HPDE6-E6E7 (cell line): ENCODE measurements around the gene GSTM1.

Source experiments
- DNase-seq: peaks from one replicate; pipeline ENCODE4 v3.0.0; 2011; ENCODE audit warnings: missing footprints; ENCODE audit errors: extremely low spot score

The GSTM1 gene

DNA sequence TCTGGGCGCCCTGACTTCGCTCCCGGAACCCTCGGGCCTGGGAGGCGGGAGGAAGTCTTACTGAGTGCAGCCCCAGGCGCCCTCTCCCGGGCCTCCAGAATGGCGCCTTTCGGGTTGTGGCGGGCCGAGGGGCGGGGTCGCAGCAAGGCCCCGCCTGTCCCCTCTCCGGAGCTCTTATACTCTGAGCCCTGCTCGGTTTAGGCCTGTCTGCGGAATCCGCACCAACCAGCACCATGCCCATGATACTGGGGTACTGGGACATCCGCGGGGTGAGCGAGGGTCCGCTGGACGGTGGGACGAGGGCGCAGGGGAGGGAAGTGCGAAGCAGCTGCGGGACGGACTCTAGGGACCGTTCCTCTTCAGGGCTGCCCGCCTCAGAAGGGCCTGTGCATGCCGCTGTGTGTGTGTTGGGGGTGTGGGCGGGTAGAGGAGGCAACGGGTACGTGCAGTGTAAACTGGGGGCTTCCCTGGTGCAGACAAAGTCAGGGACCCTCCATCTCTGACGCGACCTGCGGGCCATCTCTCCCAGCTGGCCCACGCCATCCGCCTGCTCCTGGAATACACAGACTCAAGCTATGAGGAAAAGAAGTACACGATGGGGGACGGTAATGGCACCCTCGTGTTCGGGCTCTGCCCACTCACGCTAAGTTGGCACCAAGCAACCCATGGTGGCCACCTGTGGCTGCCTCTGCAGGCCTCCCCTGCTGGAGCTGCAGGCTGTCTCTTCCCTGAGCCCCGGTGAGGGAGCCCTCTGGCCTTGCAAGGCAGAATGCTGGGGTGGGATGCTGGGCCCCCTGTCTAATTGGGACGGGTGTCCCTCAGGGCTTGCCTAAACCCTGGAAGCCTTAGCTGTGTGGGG is at the start of gene GSTM1:
Gene GSTM1 (plus strand): TSS at position 177 of the 859 bp plus-strand sequence. CDS start 57 bp downstream, at position 234.
- no peak for DNase-seq

DNA sequence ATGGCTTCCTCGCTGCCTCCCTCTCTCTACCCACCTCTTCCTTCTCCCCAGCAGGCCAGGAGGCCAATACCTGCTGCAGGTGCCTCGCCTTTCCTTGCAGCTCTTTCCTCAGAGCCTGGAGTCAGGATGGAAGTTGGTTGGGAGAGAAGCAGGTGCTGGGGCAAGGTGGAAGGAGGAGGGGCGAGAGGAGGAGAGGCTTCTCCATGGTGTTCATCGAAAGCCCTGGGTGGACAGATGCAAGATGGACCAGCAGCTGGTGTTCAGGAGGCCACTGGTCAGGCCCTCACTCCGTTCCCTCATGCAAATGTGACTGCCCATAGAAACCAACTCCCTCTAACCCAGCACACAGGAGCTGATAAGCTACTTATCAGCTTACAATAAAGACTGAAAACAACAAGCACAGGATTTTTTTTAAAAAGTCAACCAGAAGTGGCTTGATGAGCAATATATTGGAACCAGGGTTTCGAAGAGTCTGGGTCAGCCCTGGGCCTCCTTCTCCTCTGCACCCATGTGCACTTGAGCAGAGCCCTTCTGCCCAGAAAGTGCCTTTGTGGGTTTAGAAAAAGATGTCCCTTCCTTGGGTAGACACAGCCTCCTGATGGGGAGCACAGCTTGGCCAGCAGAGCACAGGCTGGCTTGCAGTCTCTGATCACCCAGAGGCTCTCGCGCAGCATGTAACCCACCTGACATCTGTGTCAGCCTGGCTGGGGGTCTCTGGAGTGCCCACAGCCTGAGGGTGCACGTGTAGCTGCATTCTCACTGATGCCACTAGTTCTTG is 48.4 kb upstream of the GSTM1 start:
- DNase-seq = no peak

DNA sequence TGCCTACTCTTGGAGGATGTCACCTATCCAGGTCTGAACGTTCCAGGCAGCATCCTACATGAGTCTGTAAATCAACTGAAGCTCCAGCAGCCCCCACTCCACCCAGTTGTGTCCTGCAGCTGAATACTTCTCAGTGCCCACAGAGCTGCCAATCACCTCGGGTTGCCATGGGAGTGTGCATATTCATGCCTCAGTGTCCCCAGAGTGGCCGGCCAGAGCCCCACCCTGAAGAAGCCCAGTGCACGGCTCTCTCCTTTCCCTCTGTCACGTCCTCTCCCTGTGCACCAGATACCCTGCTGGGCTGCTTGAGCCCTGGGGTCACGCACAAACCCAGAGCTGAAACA is 47.8 kb upstream of the GSTM1 start:
- no peak for DNase-seq

DNA sequence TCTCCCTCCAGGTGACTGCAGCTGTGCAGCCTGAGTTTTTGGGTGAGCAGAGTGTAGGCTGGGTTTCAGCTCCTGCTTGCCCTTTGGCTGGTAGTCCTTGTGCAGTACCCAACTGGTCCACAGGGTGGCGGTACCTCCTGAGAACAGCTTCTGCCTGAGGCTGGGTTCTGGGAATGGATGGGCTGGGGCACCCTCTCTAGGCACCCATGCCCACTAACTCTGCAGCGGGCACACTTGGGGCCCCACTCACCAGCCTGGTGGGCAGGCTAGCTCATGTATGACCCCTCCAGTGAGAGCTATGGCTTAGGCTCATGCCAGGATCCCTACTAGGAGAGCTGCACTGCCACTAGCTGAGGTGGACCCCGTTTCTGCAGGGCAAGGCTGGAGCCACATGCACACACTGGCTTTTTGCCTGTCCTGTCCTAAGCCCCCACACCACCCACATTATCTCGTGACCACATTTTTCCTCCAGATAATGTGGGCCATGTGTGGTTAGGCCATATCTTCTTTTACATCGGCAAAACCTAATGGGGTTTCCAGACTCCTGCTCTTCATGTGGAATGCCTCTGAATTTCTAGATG is 47.2 kb upstream of the GSTM1 start:
- DNase-seq = peak; percentile 55

DNA sequence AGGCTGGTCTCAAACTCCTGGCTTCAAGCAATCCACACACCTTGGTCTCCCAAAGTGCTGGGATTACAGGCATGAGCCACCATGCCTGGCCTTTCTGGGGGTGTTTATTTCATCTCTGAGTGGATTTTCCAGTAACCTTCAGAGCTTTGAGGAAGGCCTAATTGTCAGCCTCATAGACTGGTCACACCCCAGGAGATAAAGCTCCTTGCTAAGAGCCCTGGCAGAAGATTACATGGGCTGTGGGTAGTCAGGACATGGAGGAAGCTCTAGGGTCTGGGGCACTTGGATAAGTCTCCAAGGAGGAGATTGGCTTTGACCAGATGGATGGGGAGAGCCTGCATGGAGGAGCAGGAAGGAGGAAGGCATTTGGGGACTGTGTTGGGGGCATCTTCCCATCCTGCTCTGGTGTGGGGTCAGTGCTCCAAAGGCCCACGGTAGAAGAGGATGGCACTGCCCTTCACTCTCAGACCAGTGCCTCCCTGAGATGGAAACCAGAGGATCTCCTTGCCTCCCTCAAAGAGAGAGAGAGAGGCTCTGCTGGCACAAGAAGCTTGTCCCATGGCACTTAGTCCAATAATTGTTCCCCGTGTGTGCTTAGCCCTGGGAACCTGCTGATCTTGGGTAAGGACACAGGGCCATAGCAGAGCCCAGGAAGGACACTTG is 46.4 kb upstream of the GSTM1 start:
- DNase-seq = no peak

DNA sequence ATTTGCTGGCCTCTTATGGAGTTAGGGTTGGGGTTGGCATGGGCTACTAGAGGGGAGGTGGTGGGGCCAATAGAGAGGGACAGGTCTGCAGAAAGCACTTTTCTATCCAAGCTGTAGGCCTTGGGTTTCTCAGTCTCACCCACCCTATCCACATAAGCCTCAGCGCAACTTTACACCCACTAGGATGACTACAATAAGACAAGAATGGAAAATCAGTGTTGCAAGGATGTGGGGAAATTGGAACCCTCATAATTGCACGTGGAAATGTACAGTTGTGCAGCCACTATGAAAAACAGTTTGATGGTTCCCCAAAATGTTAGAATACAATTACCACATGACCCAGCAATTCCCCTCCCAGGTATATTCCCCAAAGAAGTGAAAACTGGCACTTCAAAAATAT is 45.8 kb upstream of the GSTM1 start:
- no peak for DNase-seq

DNA sequence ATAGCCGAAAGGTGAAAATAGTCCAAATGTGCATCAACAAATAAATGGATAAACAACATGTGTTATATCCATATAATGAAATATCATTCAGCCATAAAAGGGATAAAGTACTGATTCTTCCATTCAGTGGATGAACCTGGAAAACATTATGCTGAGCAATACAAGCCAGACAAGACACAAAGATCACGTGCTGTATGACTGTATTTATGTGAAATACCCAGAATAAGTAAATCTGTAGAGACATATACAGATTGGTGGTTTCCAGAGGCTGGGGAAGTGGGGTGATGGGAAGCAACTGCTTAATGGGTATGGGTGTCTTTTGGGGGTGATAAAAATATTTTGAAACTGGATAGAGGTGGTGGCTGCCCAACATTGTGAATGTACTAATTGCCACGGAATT is 45.0 kb upstream of the GSTM1 start:
- no peak for DNase-seq

DNA sequence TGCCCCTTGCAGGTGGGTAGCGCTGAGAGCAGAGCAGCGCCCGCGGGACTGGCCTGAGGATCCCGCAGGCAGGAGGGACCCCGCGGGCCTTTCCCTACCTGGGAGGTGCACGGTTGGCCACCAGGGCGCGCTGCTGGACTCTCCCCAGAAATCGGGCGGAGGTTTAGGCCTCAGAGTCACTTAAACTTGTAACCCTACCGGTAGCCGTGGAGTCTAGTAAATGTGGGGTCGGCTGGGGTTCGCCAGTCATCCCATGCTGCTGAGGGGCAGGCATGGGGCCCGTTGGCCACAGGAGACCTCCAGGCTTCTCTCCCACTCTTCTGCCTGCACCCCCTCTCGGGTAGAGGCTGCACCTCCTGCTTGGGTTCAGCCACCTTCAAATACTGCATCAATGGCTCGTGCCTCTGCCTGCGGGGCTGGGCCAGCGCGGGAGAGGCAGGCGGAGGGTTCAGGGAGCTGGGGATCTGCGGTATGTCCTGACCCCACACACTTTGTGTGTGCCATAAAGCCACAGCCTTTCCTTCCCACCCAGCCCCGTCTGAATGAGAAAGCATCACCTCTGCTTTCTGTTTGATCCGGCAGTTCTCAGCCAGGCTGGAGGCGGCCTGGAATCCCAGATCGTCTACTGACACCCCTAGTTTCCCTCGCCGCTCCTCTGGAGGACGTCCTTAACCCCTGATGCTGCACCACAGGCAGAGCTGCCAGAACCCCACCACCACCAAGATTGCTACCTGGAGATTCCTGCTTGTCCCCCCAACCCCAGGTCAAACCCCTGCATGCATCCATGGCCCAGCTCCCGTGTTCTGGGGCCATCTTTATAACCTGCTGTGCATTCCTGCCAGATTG is 44.0 kb upstream of the GSTM1 start:
- DNase-seq = peak; percentile 71

DNA sequence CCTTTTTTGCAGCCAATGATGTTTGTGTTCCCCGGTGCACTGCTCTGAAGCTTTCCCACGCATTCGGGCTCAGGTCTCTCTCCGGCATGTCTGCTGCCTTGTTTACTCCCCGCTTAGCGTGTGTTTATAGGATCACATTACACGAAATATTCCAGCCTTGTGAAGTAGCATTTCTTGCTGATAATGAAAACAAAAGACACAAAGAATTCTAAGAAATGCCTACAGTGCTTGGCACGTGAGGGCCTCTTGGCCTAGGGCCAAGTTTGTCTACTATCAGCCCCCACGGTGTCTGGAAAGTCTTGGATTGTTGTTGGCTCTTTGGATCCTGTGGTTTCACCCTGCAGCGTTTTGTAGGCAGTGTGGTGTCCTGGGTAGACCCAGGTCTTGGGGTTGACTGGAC is 42.9 kb upstream of the GSTM1 start:
- DNase-seq = no peak

DNA sequence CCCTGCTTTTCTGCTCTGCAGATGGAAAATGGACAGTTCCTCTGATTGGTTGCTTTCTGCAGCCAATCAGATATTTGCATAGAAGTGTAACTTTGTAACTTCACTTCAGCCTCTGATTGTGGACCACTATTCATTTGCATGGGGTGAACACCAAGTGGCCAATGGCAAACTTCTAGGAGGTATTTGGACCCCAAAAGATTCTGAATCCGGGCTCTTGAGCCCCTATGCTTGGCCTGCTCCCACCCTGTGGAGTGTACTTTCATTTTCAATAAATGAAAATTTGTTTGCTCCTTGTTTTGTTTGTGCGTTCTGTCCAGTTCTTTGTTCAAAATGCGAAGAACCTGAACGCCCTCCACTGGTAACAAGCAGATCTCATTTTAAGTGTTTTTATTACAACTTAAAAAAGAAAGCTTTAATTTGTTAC is 38.1 kb upstream of the GSTM1 start:
- no peak for DNase-seq

DNA sequence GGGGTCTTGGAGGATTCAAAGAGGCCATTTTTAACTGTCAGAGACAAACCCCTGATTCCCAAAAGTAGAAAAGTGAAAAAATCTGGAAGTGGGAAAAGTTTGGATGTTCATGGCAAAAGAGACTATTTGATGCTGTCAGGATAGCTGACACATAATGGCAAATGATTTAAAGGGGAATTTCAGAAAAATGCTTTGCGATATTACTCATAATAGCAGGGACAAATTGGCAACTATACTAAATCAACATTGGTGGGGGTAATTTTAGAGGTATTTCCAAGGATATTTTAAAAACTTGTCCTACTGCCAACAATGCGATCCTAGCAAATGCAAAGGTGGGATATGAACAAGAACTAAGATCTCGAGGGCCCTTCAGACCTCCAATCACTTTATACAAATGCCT is 37.0 kb upstream of the GSTM1 start:
- no peak for DNase-seq

DNA sequence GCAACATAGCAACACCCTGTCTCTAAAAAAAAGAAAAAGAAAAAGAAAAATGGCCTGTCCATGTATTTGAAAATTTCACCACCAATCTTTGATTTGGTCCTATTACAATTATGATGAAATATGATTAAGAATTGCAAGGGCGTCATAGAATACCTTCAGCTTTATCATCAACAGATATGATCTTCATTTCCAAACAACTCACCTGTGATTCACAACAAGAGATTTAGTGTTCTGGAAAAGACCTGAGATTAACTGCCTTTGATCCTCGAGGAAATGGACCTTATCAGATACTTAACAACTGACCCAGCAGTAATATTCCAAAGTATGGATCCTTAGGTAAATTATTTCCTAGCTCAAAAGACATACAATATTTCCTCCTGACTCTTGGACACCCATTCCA is 35.2 kb upstream of the GSTM1 start:
- no peak for DNase-seq

DNA sequence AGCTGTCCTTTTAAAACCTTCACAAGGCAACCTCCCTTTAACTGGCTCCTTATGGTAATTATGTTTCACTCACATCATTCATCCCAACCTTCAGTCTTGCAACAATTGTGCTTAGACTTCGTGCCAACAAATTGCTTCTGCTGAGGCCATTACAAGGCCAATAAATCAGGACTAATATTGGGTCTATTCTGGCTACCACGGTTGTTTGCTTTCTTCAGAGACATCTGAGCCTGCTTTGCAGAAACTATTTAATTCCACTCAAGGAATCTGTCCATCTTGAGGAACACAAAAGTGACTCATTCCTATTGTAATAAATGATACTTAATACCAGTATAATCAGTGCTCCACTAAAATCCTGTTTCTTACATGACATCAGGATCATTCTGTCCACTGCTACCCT is 34.3 kb upstream of the GSTM1 start:
- no peak for DNase-seq

DNA sequence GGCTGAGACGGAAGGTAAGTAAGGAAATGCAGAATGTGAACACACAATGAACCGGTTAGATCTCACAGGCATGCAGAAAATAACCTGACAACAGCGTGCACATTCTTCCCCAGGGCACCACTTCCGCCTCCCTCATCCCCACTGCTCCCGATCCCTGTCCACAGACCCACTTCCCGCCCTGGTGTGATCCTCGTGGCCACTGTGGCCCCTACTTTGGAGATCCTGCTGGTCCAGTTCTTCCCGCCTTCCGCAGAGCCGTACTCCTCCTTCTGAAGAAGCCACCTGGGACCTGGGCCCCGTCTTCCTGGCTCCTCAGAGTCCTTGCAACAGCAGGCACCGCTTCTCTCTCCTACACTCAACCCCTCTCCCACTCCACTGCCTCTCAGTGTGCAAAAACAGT is 33.1 kb upstream of the GSTM1 start:
- DNase-seq = no peak

DNA sequence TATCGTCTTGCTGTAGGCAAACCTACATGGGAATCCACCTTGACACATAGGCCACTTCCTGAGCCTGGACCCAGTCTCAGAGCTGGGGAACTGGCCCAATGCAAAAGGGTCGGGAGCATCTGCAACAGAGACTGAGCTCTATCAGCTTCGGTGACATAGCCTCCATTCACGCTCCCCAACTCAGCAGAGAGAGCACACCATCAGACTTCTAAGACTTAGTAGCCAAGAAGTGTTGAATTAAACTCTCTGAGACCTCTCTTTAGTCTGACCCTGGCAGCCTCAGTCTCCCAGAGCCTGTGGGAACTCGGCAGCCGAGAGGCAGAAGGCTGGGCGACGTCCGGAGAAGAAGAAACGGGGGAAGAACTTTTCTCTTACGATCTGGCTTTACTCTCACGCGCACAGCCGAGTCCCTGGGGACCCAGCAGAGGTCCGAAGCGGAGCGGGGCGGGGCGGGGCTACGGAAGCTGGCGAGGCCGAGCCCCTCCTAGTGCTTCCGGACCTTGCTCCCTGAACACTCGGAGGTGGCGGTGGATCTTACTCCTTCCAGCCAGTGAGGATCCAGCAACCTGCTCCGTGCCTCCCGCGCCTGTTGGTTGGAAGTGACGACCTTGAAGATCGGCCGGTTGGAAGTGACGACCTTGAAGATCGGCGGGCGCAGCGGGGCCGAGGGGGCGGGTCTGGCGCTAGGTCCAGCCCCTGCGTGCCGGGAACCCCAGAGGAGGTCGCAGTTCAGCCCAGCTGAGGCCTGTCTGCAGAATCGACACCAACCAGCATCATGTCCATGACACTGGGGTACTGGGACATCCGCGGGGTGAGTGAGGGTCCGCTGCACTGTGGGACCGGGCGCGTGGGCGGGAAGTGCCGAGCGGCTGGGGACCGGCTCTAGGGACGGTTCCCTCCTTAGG is 31.8 kb upstream of the GSTM1 start, which contains the start of gene GSTM4:
Gene GSTM4 (plus strand): TSS at position 485 of the 905 bp plus-strand sequence. CDS start 291 bp downstream, at position 776.
- peak; percentile 37 for DNase-seq

DNA sequence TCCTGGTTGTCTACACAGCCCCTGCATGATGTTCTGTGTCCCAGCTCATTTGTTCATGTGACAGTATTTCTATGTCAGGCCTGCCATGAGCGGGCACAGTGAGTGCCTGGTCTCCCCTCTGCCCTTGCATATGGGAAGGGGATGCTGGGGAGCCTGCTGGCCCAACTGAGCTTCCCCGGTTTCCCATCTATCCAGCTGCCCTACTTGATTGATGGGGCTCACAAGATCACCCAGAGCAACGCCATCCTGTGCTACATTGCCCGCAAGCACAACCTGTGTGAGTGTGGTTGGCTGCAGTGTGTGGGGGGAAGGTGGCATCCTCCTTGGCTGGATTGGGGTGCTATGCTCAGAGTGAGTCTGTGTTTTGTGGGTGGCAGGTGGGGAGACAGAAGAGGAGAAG is 30.2 kb upstream of the GSTM1 start:
- DNase-seq = no peak

DNA sequence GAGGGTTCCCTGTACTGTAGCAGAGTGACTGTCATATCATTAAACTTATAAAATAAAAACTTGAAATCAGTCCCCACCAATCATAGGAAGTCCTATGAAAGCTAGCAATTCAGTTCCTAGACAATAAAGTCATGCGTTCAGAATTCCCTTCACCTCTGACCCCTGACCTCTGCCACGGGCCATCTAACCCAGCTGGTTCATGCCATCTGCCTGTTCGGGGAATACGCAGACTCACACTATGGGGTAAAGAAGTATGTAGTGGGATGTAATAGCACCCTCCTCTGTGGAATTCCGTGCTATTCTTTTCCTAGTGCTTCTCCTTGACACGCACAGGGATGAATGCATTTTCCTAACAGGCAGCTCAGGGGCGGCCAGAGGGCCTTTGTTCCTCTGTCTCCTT is 29.6 kb upstream of the GSTM1 start:
- DNase-seq = no peak

DNA sequence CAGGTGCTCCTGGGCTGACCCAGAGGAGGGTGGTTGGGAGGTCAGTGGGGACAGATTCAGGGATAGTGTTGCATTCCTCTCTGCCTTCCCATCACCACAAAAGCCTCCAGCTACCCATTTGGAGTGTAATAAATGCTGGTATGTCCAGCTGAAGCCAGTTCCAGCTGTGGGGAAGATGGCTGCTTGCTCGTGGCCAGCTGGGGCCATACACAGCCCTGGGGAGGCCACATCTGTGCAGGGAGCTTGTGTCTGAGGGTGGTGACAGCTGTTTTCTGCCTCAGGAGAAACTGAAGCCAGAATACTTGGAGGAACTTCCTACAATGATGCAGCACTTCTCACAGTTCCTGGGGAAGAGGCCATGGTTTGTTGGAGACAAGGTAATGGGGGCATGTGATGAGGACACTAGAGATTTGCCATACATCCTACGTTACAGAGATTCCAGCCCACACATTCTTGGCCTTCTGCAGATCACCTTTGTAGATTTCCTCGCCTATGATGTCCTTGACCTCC is 29.0 kb upstream of the GSTM1 start:
- no peak for DNase-seq

DNA sequence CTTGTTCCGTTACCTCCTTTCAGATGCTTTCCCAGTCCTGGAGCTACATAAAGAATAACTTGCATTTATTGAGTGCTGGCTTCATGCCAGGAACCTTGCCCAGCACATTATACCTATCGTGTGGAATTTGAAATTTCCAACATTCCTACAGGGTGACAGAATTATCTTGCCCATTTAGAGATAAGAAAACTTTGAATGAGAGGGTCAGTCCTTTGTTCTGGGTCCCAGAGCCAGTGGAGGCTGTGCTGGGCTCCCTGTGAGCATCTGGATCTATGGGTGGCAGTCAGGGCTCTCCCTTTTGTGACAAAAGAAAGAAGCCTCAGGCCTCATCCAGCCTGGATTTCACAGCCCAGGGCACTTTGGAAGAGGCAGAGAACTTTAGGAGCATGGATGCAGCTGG is 28.5 kb upstream of the GSTM1 start:
- no peak for DNase-seq
